ENCODE data around the gene ZNF428. TPM values are rescaled to one million over a fixed set of nuclear protein-coding genes. Genes with fewer than 3 reads are reported as not detected.
"Not testable (repeated sequence)": the region's sequence is repeated elsewhere in the genome, so short reads cannot be mapped to it uniquely, and the experiment has no call there.

Gene ZNF428
- total RNA-seq, 1 donor from 2014 or later, result 114 TPM

GRCh38 chr19:43658001-43658400, 38.6 kb upstream of the ZNF428 start:
- H3K4me3 Mint-ChIP-seq, result no peak overlapping the region
- no peak overlapping the region for H3K27ac Mint-ChIP-seq (ENCODE audit: unreplicated experiment)
- H3K9me3 Mint-ChIP-seq, result peaks cover 6% of the 10 kb centered on the region
- H3K36me3 Mint-ChIP-seq (ENCODE audit: low read depth), result peaks cover 47% of the 10 kb centered on the region
- no peaks in the 10 kb centered on the region for H3K27me3 Mint-ChIP-seq (ENCODE audit: low read depth)
- H3K4me1 Mint-ChIP-seq, result peaks cover 5% of the 10 kb centered on the region
- no peak for DNase-seq (ENCODE audit: low read depth, low spot score)
- TF ChIP-seq, protein P1, sequence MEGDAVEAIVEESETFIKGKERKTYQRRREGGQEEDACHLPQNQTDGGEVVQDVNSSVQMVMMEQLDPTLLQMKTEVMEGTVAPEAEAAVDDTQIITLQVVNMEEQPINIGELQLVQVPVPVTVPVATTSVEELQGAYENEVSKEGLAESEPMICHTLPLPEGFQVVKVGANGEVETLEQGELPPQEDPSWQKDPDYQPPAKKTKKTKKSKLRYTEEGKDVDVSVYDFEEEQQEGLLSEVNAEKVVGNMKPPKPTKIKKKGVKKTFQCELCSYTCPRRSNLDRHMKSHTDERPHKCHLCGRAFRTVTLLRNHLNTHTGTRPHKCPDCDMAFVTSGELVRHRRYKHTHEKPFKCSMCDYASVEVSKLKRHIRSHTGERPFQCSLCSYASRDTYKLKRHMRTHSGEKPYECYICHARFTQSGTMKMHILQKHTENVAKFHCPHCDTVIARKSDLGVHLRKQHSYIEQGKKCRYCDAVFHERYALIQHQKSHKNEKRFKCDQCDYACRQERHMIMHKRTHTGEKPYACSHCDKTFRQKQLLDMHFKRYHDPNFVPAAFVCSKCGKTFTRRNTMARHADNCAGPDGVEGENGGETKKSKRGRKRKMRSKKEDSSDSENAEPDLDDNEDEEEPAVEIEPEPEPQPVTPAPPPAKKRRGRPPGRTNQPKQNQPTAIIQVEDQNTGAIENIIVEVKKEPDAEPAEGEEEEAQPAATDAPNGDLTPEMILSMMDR (conservative IDR thresholded peaks at IDR 0.05), result no peak

DNA sequence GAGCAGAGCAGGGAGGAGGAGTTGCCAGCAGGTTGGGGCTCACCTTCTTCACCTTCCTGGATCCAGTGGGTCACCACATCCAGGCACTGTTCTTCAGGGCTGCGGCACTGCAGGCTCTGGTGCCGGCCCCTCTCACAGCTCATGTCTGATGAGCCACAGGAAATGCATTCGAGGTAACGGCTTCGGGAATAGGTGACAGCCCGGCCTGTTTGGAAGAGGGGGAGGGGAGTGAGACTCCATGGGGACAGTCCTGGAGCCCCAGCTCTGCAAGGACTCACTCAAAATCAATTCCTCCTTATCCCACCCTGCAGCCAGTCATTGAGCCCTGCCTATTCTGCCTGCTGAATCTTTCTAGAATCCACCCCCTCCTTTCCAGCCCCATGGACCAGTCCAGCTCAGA, 37.0 kb upstream of the ZNF428 start:
- H3K4me3 Mint-ChIP-seq, result no peak overlapping the region
- TF ChIP-seq, protein P1 (conservative IDR thresholded peaks at IDR 0.05), result no peak
- H3K36me3 Mint-ChIP-seq (ENCODE audit: low read depth), result peaks cover 46% of the 10 kb centered on the region
- H3K9me3 Mint-ChIP-seq, result peaks cover 3% of the 10 kb centered on the region
- no peak overlapping the region for H3K27ac Mint-ChIP-seq (ENCODE audit: unreplicated experiment)
- DNase-seq (ENCODE audit: low read depth, low spot score), result no peak
- H3K4me1 Mint-ChIP-seq, result peaks cover 5% of the 10 kb centered on the region
- H3K27me3 Mint-ChIP-seq (ENCODE audit: low read depth), result no peaks in the 10 kb centered on the region

DNA sequence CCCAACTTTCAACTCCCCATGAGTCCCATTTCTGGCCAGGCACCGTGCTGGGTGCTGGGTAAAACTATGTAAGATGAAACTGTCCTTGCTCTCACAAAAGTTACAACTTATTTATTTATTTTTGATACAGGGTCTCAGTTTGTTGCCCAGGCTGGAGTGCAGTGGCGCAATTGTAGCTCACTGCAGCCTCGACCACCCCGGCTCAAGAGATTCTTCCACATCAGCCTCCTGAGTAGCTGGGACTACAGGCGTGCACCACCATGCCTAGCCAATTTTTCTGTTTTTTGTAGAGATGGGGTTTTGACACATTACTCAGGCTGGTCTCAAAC, 33.1 kb upstream of the ZNF428 start:
- Mint-ChIP-seq H3K9me3 (no peaks in the 10 kb centered on the region), H3K27me3 (ENCODE audit: low read depth) (no peaks in the 10 kb centered on the region), H3K4me3 (no peak overlapping the region), H3K36me3 (ENCODE audit: low read depth) (peaks cover 31% of the 10 kb centered on the region), H3K4me1 (peaks cover 5% of the 10 kb centered on the region), H3K27ac (ENCODE audit: unreplicated experiment) (peak overlapping the region; percentile 43)
- no peak for DNase-seq (ENCODE audit: low read depth, low spot score)
- TF ChIP-seq, protein P1 (conservative IDR thresholded peaks at IDR 0.05), result peak; percentile 4

DNA sequence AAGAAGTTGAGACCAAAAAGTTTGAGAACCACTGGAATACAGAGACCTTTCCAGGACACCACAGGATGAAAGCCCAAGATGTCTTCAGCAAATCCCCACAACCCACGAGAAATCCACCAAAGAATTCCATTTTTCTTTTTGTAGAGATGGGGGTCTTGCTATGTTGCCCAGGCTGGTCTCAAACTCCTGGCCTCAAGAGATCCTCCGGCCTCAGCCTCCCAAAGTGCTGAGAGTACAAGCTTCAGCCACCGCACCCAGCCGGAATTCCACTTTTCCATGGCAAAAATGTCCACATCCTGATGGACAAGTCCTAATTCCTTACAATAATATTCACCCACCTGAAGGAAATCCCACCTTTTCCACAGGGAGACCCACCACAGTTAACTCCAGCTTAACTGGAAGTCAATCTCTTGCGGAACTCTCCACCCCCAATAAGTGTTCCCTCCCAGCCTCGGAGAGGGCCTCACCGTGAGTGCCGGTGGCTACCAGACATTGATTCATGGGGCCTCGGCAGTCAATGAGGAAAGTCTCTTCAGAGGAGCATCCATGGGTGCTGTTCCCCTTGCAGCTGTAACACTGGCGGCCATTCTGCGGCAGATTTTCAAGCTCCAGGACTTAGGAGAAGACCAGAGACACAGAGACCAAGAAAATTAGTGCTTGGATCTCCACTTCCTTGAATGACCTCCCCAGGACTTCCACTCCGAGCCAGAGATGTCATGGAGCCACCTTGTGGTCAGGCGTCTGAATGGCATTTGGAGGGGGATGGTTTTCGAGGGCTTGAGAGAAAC, 32.5 kb upstream of the ZNF428 start:
- TF ChIP-seq, protein P1 (conservative IDR thresholded peaks at IDR 0.05), result peak; percentile 73
- Mint-ChIP-seq H3K4me1 (peaks cover 5% of the 10 kb centered on the region), H3K27ac (ENCODE audit: unreplicated experiment) (peak overlapping the region; percentile 50), H3K27me3 (ENCODE audit: low read depth) (no peaks in the 10 kb centered on the region), H3K9me3 (no peaks in the 10 kb centered on the region), H3K36me3 (ENCODE audit: low read depth) (peaks cover 31% of the 10 kb centered on the region), H3K4me3 (no peak overlapping the region)
- DNase-seq (ENCODE audit: low read depth, low spot score), result peak; percentile 67

DNA sequence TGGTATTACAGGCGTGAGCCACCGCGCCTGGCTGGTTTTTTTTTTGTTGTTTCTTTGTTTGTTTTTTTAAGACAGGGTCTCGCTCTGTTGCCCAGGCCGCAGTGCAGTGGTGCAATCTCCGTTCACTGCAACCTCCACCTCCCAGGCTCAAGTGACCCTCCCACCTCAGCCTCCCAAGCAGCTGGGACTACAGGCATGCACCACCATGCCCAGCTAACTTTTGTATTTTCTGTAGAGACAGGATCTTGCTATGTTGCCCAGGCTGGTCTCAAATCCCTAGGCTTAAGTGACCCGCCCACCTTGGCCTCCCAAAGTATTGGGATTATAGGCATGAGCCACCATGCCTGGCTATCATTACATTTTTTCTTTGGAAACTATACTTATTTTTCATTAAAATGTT, 30.8 kb upstream of the ZNF428 start:
- H3K9me3 Mint-ChIP-seq; H3K4me3 Mint-ChIP-seq; DNase-seq (ENCODE audit: low read depth, low spot score); H3K27ac Mint-ChIP-seq (ENCODE audit: unreplicated experiment); H3K27me3 Mint-ChIP-seq (ENCODE audit: low read depth); H3K4me1 Mint-ChIP-seq: not testable (repeated sequence)
- H3K36me3 Mint-ChIP-seq (ENCODE audit: low read depth), result peaks cover 28% of the 10 kb centered on the region

DNA sequence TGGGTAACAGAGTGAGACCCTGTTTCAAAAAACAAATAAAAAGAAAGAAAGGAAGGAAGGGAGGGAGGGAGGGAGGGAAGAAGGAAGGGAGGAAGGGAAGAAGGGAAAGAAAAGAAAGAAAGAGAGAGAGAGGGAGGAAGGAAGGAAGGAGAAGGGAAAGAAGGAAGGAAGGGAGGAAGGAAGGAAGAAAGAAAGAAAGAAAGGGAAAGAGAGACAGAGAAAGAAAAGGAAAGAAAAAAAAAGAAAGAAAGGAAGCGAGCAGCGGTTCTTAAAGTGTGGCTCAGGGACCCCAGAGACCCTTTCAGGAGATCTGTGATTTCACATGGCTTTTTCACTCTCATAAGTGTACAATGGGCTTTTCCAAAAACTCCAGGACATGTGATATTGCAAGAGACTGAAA, 30.1 kb upstream of the ZNF428 start:
- no peaks in the 10 kb centered on the region for H3K27me3 Mint-ChIP-seq (ENCODE audit: low read depth)
- no peak for DNase-seq (ENCODE audit: low read depth, low spot score)
- peaks cover 29% of the 10 kb centered on the region for H3K36me3 Mint-ChIP-seq (ENCODE audit: low read depth)
- H3K9me3 Mint-ChIP-seq, result no peaks in the 10 kb centered on the region
- peaks cover 5% of the 10 kb centered on the region for H3K4me1 Mint-ChIP-seq
- no peak overlapping the region for H3K4me3 Mint-ChIP-seq
- TF ChIP-seq, protein P1 (conservative IDR thresholded peaks at IDR 0.05), result no peak
- H3K27ac Mint-ChIP-seq (ENCODE audit: unreplicated experiment), result no peak overlapping the region
